MM.1S (cell line): Measurements from ENCODE around the gene P2RY6.

Experiments used
- CTCF ChIP-seq: fragments of 300-600 bp; sonication (generic); IDR thresholded peaks from 2 replicates; pipeline ENCODE4 v1.5.1; 2016; ENCODE audit warnings: antibody characterized with exemption, low read length, mixed read lengths
- EZH2 ChIP-seq: fragments of 300-600 bp; sonication (generic); optimal IDR thresholded peaks from 2 replicates; pipeline ENCODE3; 2017; ENCODE audit warnings: low read depth, mild to moderate bottlenecking, antibody characterized with exemption, low read length, mixed read lengths
- EZH2phosphoT487 ChIP-seq: fragments of 300-600 bp; sonication (generic); IDR thresholded peaks from 2 replicates; pipeline ENCODE4 v1.6.1; 2018; ENCODE audit warnings: antibody characterized with exemption, low read length

GRCh38 chr11:73263640-73264039 is 8.5 kb upstream of the P2RY6 start:
- TF ChIP-seq CTCF (no peak), EZH2phosphoT487 (no peak), EZH2 (no peak)
